Panc1 (cell line): ENCODE results near the gene PHF14.

Experiments
- POLR2AphosphoS5 ChIP-seq: IDR thresholded peaks from 2 replicates; pipeline ENCODE4 v1.6.1; 2012; ENCODE audit warnings: mild to moderate bottlenecking, low read depth, low read length, moderate library complexity
- SIN3A ChIP-seq: IDR thresholded peaks from 2 replicates; pipeline ENCODE4 v1.6.1; 2012; ENCODE audit warnings: low read depth, mild to moderate bottlenecking, low read length, moderate library complexity, borderline replicate concordance; ENCODE audit not compliant: insufficient read depth
- TCF7L2 ChIP-seq: IDR thresholded peaks from 2 replicates; pipeline ENCODE4 v1.6.1; 2011; ENCODE audit warnings: mild to moderate bottlenecking, low read depth, low read length, inconsistent platforms
- TF ChIP-seq, protein P1 (sequence below): fragments of 450-650 bp; IDR thresholded peaks from 2 replicates; pipeline ENCODE4 v1.5.1; 2017; ENCODE audit warnings: mild to moderate bottlenecking
- TF ChIP-seq, protein P2 (sequence below), 2 experiments: IDR thresholded peaks; 2 replicates each; pipeline ENCODE4 v1.6.1; 2011 to 2012; ENCODE audit warnings: low read depth in 2 of 2, control low read depth in 1 of 2, low read length in 1 of 2, mild to moderate bottlenecking in 1 of 2, moderate library complexity in 1 of 2; ENCODE audit not compliant: insufficient read depth in 1 of 2

DNA sequence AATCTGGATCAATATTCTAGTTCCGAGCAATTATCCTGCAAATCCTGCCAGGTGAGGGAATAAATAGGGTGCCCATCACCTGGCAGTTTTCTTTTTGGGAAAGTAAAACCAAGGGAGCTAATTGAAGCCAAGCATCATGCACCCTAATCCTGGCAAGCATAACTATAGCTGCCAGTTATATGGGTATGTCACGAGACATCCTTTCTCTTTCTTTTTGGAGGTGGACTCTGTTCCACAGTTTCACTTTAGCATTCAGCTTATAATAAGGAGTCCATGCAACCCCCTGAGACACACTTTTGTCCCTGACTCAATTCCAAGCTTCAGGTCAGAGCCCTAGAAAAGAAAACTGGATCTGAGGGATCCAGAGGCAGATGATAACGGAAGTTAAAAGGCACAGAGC is 222.5 kb downstream of the PHF14 start:
- TF ChIP-seq POLR2AphosphoS5 (no peak), SIN3A (no peak), TCF7L2 (no peak)
- TF ChIP-seq, protein P1, sequence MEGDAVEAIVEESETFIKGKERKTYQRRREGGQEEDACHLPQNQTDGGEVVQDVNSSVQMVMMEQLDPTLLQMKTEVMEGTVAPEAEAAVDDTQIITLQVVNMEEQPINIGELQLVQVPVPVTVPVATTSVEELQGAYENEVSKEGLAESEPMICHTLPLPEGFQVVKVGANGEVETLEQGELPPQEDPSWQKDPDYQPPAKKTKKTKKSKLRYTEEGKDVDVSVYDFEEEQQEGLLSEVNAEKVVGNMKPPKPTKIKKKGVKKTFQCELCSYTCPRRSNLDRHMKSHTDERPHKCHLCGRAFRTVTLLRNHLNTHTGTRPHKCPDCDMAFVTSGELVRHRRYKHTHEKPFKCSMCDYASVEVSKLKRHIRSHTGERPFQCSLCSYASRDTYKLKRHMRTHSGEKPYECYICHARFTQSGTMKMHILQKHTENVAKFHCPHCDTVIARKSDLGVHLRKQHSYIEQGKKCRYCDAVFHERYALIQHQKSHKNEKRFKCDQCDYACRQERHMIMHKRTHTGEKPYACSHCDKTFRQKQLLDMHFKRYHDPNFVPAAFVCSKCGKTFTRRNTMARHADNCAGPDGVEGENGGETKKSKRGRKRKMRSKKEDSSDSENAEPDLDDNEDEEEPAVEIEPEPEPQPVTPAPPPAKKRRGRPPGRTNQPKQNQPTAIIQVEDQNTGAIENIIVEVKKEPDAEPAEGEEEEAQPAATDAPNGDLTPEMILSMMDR: no peak
- TF ChIP-seq, protein P2, sequence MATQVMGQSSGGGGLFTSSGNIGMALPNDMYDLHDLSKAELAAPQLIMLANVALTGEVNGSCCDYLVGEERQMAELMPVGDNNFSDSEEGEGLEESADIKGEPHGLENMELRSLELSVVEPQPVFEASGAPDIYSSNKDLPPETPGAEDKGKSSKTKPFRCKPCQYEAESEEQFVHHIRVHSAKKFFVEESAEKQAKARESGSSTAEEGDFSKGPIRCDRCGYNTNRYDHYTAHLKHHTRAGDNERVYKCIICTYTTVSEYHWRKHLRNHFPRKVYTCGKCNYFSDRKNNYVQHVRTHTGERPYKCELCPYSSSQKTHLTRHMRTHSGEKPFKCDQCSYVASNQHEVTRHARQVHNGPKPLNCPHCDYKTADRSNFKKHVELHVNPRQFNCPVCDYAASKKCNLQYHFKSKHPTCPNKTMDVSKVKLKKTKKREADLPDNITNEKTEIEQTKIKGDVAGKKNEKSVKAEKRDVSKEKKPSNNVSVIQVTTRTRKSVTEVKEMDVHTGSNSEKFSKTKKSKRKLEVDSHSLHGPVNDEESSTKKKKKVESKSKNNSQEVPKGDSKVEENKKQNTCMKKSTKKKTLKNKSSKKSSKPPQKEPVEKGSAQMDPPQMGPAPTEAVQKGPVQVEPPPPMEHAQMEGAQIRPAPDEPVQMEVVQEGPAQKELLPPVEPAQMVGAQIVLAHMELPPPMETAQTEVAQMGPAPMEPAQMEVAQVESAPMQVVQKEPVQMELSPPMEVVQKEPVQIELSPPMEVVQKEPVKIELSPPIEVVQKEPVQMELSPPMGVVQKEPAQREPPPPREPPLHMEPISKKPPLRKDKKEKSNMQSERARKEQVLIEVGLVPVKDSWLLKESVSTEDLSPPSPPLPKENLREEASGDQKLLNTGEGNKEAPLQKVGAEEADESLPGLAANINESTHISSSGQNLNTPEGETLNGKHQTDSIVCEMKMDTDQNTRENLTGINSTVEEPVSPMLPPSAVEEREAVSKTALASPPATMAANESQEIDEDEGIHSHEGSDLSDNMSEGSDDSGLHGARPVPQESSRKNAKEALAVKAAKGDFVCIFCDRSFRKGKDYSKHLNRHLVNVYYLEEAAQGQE (IDR thresholded peaks at IDR 0.05; ENCODE audit: insufficient read depth in 1 of 2, low read depth in 2 of 2, low read length in 1 of 2): no peak
